WTC11 (cell line): ENCODE data around the gene MLH3.

Experiments
- ATF1 ChIP-seq: sonication (generic); formaldehyde crosslinking; IDR thresholded peaks from 2 replicates; pipeline ENCODE4 v1.8.1; 2023; ENCODE audit warnings: mild to moderate bottlenecking, moderate library complexity, missing genetic modification reagents
- ATF2 ChIP-seq: sonication (generic); formaldehyde crosslinking; IDR thresholded peaks from 2 replicates; pipeline ENCODE4 v1.8.1; 2022; ENCODE audit warnings: low read depth, missing genetic modification reagents, borderline replicate concordance
- ATF3 ChIP-seq: sonication (generic); formaldehyde crosslinking; conservative IDR thresholded peaks from 2 replicates; pipeline ENCODE4 v1.8.1; 2022; ENCODE audit warnings: mild to moderate bottlenecking, missing genetic modification reagents
- CREB1 ChIP-seq: sonication (generic); formaldehyde crosslinking; IDR thresholded peaks from 2 replicates; pipeline ENCODE4 v1.8.0; 2023; ENCODE audit warnings: mild to moderate bottlenecking, missing genetic modification reagents
- CREM ChIP-seq: sonication (generic); formaldehyde crosslinking; IDR thresholded peaks from 2 replicates; pipeline ENCODE4 v1.8.1; 2022; ENCODE audit warnings: mild to moderate bottlenecking, missing genetic modification reagents, moderate library complexity
- CTCF ChIP-seq: fragments of 200-600 bp; IDR thresholded peaks from 2 replicates; pipeline ENCODE4 v1.8.0; 2022; ENCODE audit warnings: antibody characterized with exemption
- EMX1 ChIP-seq: fragments of 250-450 bp; sonication (Bioruptor Pico); IDR thresholded peaks from 2 replicates; pipeline ENCODE4 v1.8.0; 2021; ENCODE audit warnings: mild to moderate bottlenecking
- GRHL2 ChIP-seq: fragments of 250-450 bp; sonication (Bioruptor Pico); IDR thresholded peaks from 2 replicates; pipeline ENCODE4 v1.8.0; 2022; ENCODE audit warnings: mild to moderate bottlenecking, moderate library complexity; ENCODE audit not compliant: insufficient replicate concordance, severe bottlenecking
- JUN ChIP-seq: sonication (generic); formaldehyde crosslinking; IDR thresholded peaks from 2 replicates; pipeline ENCODE4 v1.8.0; 2023; ENCODE audit warnings: mild to moderate bottlenecking, missing genetic modification reagents
- MAX ChIP-seq: sonication (generic); formaldehyde crosslinking; IDR thresholded peaks from 2 replicates; pipeline ENCODE4 v1.8.0; 2022; ENCODE audit warnings: mild to moderate bottlenecking, missing genetic modification reagents
- SOX15 ChIP-seq: fragments of 250-450 bp; sonication (Bioruptor Pico); IDR thresholded peaks from 2 replicates; pipeline ENCODE4 v1.9.0; 2021; ENCODE audit warnings: mild to moderate bottlenecking
- SP1 ChIP-seq: sonication (generic); formaldehyde crosslinking; conservative IDR thresholded peaks from 2 replicates; pipeline ENCODE4 v1.8.1; 2022; ENCODE audit warnings: missing genetic modification reagents
- TEAD4 ChIP-seq: sonication (generic); formaldehyde crosslinking; IDR thresholded peaks from 2 replicates; pipeline ENCODE4 v1.8.0; 2022; ENCODE audit warnings: mild to moderate bottlenecking, missing genetic modification reagents

- TF ChIP-seq ATF1 (CRISPR knock-in tag) (no peak), MAX (CRISPR knock-in tag) (peak; percentile 75), CREB1 (no peak), TEAD4 (CRISPR knock-in tag) (no peak), SOX15 (CRISPR knock-in tag) (no peak), ATF3 (CRISPR knock-in tag) (no peak), GRHL2 (CRISPR knock-in tag) (no peak), JUN (CRISPR knock-in tag) (no peak), CTCF (no peak), SP1 (CRISPR knock-in tag) (0 out of 2 replicates have a peak, but pooled peaks have one; percentile 64), CREM (CRISPR knock-in tag) (no peak), EMX1 (CRISPR knock-in tag) (no peak), ATF2 (CRISPR knock-in tag) (no peak)
These were observed 48.6 kb downstream of the MLH3 start, which contains the start of gene EIF2B2 for GRCh38 chr14:75002392-75003249.
